IMR-90 (cell line): ENCODE data around the gene RNF213. TPM values are rescaled to one million over a fixed set of nuclear protein-coding genes. Genes with fewer than 3 reads are reported as not detected.

Experiments
- ATAC-seq: fragments of 200-7000 bp; cut with Tn5 transposase; 2 replicates; pipeline ENCODE4 v1.9.1; 2020; ENCODE audit warnings: low read depth, mild to moderate bottlenecking, moderate library complexity
- BruUV-seq: library from RNA; stranded (reverse); fragments of 400-500 nt; replicated peaks from 2 replicates; lab custom pipeline; 2021; lab: Mats Ljungman, UMichigan
- CTCF ChIA-PET: fragments of 300-600 bp; formaldehyde crosslinking; extraction: SDS; loops from one replicate; lab custom pipeline; 2021; ENCODE audit warnings: antibody characterized with exemption; lab: Yijun Ruan, JAX
- POLR2A ChIA-PET: fragments of 300-600 bp; sonication (Branson Sonifier 250); formaldehyde crosslinking; loops from one replicate; lab custom pipeline; 2022; ENCODE audit warnings: antibody characterized with exemption; ENCODE audit not compliant: unreplicated experiment; lab: Charles Lee
- DNase-seq: peaks from one replicate; pipeline ENCODE4 v3.0.0; 2013
- H2AFZ ChIP-seq: replicated peaks from 2 replicates; pipeline ENCODE3; 2013; ENCODE audit warnings: low read length, mild to moderate bottlenecking; ENCODE audit not compliant: poor library complexity
- H2AK5ac ChIP-seq: 2 replicates; pipeline ENCODE4 v1.6.1; 2013; ENCODE audit warnings: low read depth, low read length, inconsistent platforms
- H2AK9ac ChIP-seq: replicated peaks from 2 replicates; pipeline ENCODE3; 2013; ENCODE audit warnings: mild to moderate bottlenecking, low read depth, low read length, moderate library complexity; ENCODE audit not compliant: poor library complexity
- H2BK120ac ChIP-seq: 2 replicates; pipeline ENCODE4 v1.6.1; 2013; ENCODE audit warnings: low read depth, low read length, inconsistent platforms
- H2BK15ac ChIP-seq: 3 replicates; pipeline ENCODE4 v1.6.1; 2013; ENCODE audit warnings: low read depth, low read length, inconsistent platforms
- H2BK20ac ChIP-seq: 2 replicates; pipeline ENCODE4 v1.6.1; 2013; ENCODE audit warnings: low read depth, mild to moderate bottlenecking, inconsistent platforms, low read length, moderate library complexity
- H2BK5ac ChIP-seq: 2 replicates; pipeline ENCODE4 v1.6.1; 2013; ENCODE audit warnings: mild to moderate bottlenecking, low read depth, low read length, inconsistent platforms; ENCODE audit not compliant: poor library complexity, severe bottlenecking
- H3K14ac ChIP-seq: replicated peaks from 2 replicates; pipeline ENCODE4 v1.6.1; 2013; ENCODE audit warnings: low read depth, low read length, inconsistent platforms
- H3K18ac ChIP-seq: 2 replicates; pipeline ENCODE4 v1.6.1; 2013; ENCODE audit warnings: low read depth, low read length, control low read depth
- H3K23ac ChIP-seq: 2 replicates; pipeline ENCODE4 v1.6.1; 2013; ENCODE audit warnings: low read depth, low read length, inconsistent platforms
- H3K27ac ChIP-seq: 2 replicates; pipeline ENCODE4 v1.5.1; 2013; ENCODE audit warnings: mild to moderate bottlenecking, control low read depth, low read length; ENCODE audit not compliant: insufficient read depth
- H3K27me3 ChIP-seq: 2 replicates; pipeline ENCODE4 v1.6.1; 2013; ENCODE audit warnings: low read length; ENCODE audit not compliant: control insufficient read depth, insufficient read depth
- H3K36me3 ChIP-seq: 2 replicates; pipeline ENCODE4 v1.6.1; 2013; ENCODE audit warnings: low read length, mixed read lengths; ENCODE audit not compliant: control insufficient read depth, insufficient read depth
- H3K4ac ChIP-seq: 2 replicates; pipeline ENCODE4 v1.6.1; 2013; ENCODE audit warnings: low read depth, low read length, inconsistent platforms
- H3K4me1 ChIP-seq: 2 replicates; pipeline ENCODE4 v1.6.1; 2013; ENCODE audit warnings: low read length, mixed read lengths; ENCODE audit not compliant: control insufficient read depth, insufficient read depth
- H3K4me2 ChIP-seq: 2 replicates; pipeline ENCODE4 v1.6.1; 2013; ENCODE audit warnings: low read depth, mild to moderate bottlenecking, control low read depth, low read length, moderate library complexity
- H3K4me3 ChIP-seq: 2 replicates; pipeline ENCODE4 v1.5.1; 2013; ENCODE audit warnings: low read depth, mild to moderate bottlenecking, control low read depth, low read length, moderate library complexity; ENCODE audit not compliant: insufficient read depth
- H3K56ac ChIP-seq: 2 replicates; pipeline ENCODE4 v1.6.1; 2013; ENCODE audit warnings: low read length, inconsistent platforms; ENCODE audit not compliant: insufficient read depth; ENCODE audit errors: extremely low read depth
- H3K79me1 ChIP-seq, 2 experiments: 2 replicates each; pipeline ENCODE4 v1.6.1; 2013; ENCODE audit warnings: low read length in 2 of 2, inconsistent platforms in 1 of 2, low read depth in 1 of 2
- H3K9ac ChIP-seq: 2 replicates; pipeline ENCODE4 v1.6.1; 2013; ENCODE audit warnings: low read depth, low read length, control low read depth
- H3K9me1 ChIP-seq: 2 replicates; pipeline ENCODE4 v1.6.1; 2013; ENCODE audit warnings: low read length, inconsistent platforms; ENCODE audit not compliant: insufficient read depth
- H3K9me3 ChIP-seq: 2 replicates; pipeline ENCODE4 v1.6.1; 2013; ENCODE audit warnings: low read length; ENCODE audit not compliant: control insufficient read depth, insufficient read depth
- H4K20me1 ChIP-seq: 2 replicates; pipeline ENCODE4 v1.6.1; 2013; ENCODE audit warnings: low read length, inconsistent platforms; ENCODE audit not compliant: insufficient read depth
- H4K5ac ChIP-seq: 2 replicates; pipeline ENCODE4 v1.6.1; 2013; ENCODE audit warnings: mild to moderate bottlenecking, low read depth, low read length, control low read depth
- H4K8ac ChIP-seq, 2 experiments: 2 replicates each; pipeline ENCODE4 v1.6.1; 2013; ENCODE audit warnings: low read depth in 2 of 2, low read length in 2 of 2, control low read depth in 1 of 2, inconsistent platforms in 1 of 2
- H4K91ac ChIP-seq: 2 replicates; pipeline ENCODE4 v1.6.1; 2013; ENCODE audit warnings: low read depth, low read length, inconsistent platforms; ENCODE audit not compliant: insufficient read depth
- BHLHE40 ChIP-seq: fragments of 150-350 bp; IDR thresholded peaks from 2 replicates; pipeline ENCODE4 v1.6.1; 2016; ENCODE audit warnings: mild to moderate bottlenecking, low read depth, low read length
- CTCF ChIP-seq: conservative IDR thresholded peaks from 2 replicates; pipeline ENCODE4 v1.5.1; 2012; ENCODE audit warnings: mild to moderate bottlenecking, low read depth, low read length, improper control_type of control experiment
- ELK1 ChIP-seq: fragments of 150-350 bp; IDR thresholded peaks from 2 replicates; pipeline ENCODE4 v1.6.1; 2016; ENCODE audit warnings: low read depth, mild to moderate bottlenecking, low read length, moderate library complexity, borderline replicate concordance
- MAZ ChIP-seq: IDR thresholded peaks from 2 replicates; pipeline ENCODE4 v1.6.1; 2012; ENCODE audit warnings: low read depth, mild to moderate bottlenecking, low read length, improper control_type of control experiment, moderate library complexity, borderline replicate concordance
- MXI1 ChIP-seq: IDR thresholded peaks from 2 replicates; pipeline ENCODE4 v1.6.1; 2012; ENCODE audit warnings: low read depth, mild to moderate bottlenecking, low read length, moderate library complexity, borderline replicate concordance
- POLR2A ChIP-seq: IDR thresholded peaks from 2 replicates; pipeline ENCODE4 v1.6.1; 2012; ENCODE audit warnings: mild to moderate bottlenecking, low read depth, low read length
- RCOR1 ChIP-seq: IDR thresholded peaks from 2 replicates; pipeline ENCODE4 v1.6.1; 2012; ENCODE audit warnings: mild to moderate bottlenecking, low read length, improper control_type of control experiment; ENCODE audit not compliant: insufficient replicate concordance
- USF2 ChIP-seq: fragments of 150-350 bp; IDR thresholded peaks from 2 replicates; pipeline ENCODE4 v1.6.1; 2017; ENCODE audit warnings: mild to moderate bottlenecking, antibody characterized with exemption, low read length, low read depth
- WGBS, 2 experiments: methylation state at CpG; one replicate each; pipeline versions ENCODE4 v1.1.5 to v1.1.7; 2013; ENCODE audit warnings: missing lambda C conversion rate in 2 of 2; ENCODE audit not compliant: insufficient read length in 1 of 2; ENCODE audit errors: extremely low coverage in 2 of 2; 5-methylcytosine and 5-hydroxymethylcytosine counted together
- dilution Hi-C: fragments of 300-500 bp; cut with HindIII; formaldehyde crosslinking; loops from one replicate; pipeline ENCODE4 v1.14.3; 2018; ENCODE audit warnings: low sequenced_read_pairs; ENCODE audit not compliant: unreplicated experiment
- in situ Hi-C: fragments of 300-500 bp; cut with MboI; formaldehyde crosslinking; loops from 3 replicates; pipeline ENCODE4 v1.14.3; 2019; ENCODE audit warnings: low sequenced_read_pairs, inconsistent platforms, mixed read lengths
- intact Hi-C: fragments of 100-400 bp; cut with micrococcal nuclease; formaldehyde crosslinking; loops from 2 replicates; pipeline ENCODE4 v1.10.0; 2022
- polyA plus RNA-seq, 3 experiments: library from polyadenylated mRNA; depleted of rRNA; stranded (reverse); fragments of >200 nt; gene quantifications; 2 replicates each; pipeline ENCODE4 v1.2.3, GENCODE V29; 2012; ENCODE audit warnings: low replicate concordance in 1 of 3
- total RNA-seq: library from RNA; depleted of rRNA; stranded (reverse); fragments of >200 nt; gene quantifications from 2 replicates; pipeline ENCODE4 v1.2.3, GENCODE V29; 2012

Gene RNF213
- total and polyA plus RNA-seq, 2 of the 4 experiments (the other 2 are of a cell fraction) = 23.4 to 36.0 TPM

GRCh38 chr17:80214878-80215210 lies 45.8 kb upstream of the RNF213 start:
- Histone ChIP-seq H3K4me3 (no peak overlapping the region), H3K27me3 (no peaks in the 10 kb centered on the region), H3K36me3 (peaks cover 71% of the 10 kb centered on the region), H4K8ac (no peak overlapping the region), H3K23ac (no peak overlapping the region), H3K9me1 (peaks cover 26% of the 10 kb centered on the region), H4K91ac (no peak overlapping the region), H4K5ac (no peak overlapping the region), H3K9ac (no peak overlapping the region), H2BK15ac (no peak overlapping the region), H2AK5ac (no peak overlapping the region), H3K9me3 (no peaks in the 10 kb centered on the region), H3K4me2 (no peak overlapping the region), H3K4ac (no peak overlapping the region), H3K79me1 (peaks cover 22 to 33% of the 10 kb centered on the region in 2 experiments), H3K4me1 (peaks cover 3% of the 10 kb centered on the region; the same call in 1 of the 2 replicates), H2BK20ac (no peak overlapping the region), H2AK9ac (no peak overlapping the region), H4K20me1 (peaks cover 33% of the 10 kb centered on the region), H2BK120ac (no peak overlapping the region), H3K18ac (no peak overlapping the region), H3K14ac (no peak overlapping the region), H3K27ac (no peak overlapping the region), H2AFZ (no peak overlapping the region), H2BK5ac (no peak overlapping the region), H3K56ac (no peak overlapping the region)
- CTCF ChIA-PET = no interaction called here
- TF ChIP-seq MAZ = no peak
- TF ChIP-seq RCOR1 = no peak
- TF ChIP-seq BHLHE40 = no peak
- no peak for TF ChIP-seq ELK1
- TF ChIP-seq CTCF = no peak
- TF ChIP-seq USF2 = no peak
- TF ChIP-seq MXI1 = no peak
- TF ChIP-seq POLR2A = no peak
- DNase-seq (no peak), ATAC-seq (no peak)
- POLR2A ChIA-PET = no interaction called here
- no TSS peak for BruUV-seq
- intact Hi-C loops = no loop called here
- WGBS, 2 experiments = 90% methylated on average over 12 of the region's 17 CpGs; no CpG with 5 or more reads in 1 of the 2 experiments
- dilution Hi-C loops = no loop called here
- in situ Hi-C loops = no loop called here
